H9 (cell line): Measurements from ENCODE around the gene SNX12. TPM values are rescaled to one million over a fixed set of nuclear protein-coding genes. Genes with fewer than 3 reads are reported as not detected.

Source experiments
- DNase-seq: peaks from one replicate; pipeline ENCODE4 v3.0.0-alpha.2; 2017
- H2AFZ ChIP-seq: one replicate; pipeline ENCODE4 v1.6.1; 2013; ENCODE audit warnings: mild to moderate bottlenecking, low read length, control low read depth, moderate library complexity
- H2AK5ac ChIP-seq: 2 replicates; pipeline ENCODE4 v1.6.1; 2013; ENCODE audit warnings: low read length, control low read depth, mixed read lengths; ENCODE audit not compliant: insufficient read length
- H2BK120ac ChIP-seq: one replicate; pipeline ENCODE4 v1.6.1; 2013; ENCODE audit warnings: low read depth, mild to moderate bottlenecking, low read length, control low read depth, inconsistent platforms; ENCODE audit not compliant: poor library complexity, severe bottlenecking
- H2BK12ac ChIP-seq: 2 replicates; pipeline ENCODE4 v1.6.1; 2013; ENCODE audit warnings: low read length, control low read depth, mixed read lengths, low read depth; ENCODE audit not compliant: insufficient read length
- H2BK15ac ChIP-seq: 2 replicates; pipeline ENCODE4 v1.6.1; 2013; ENCODE audit warnings: low read depth, low read length, control low read depth
- H2BK20ac ChIP-seq: one replicate; pipeline ENCODE4 v1.6.1; 2013; ENCODE audit warnings: low read depth, mild to moderate bottlenecking, low read length, control low read depth, inconsistent platforms; ENCODE audit not compliant: poor library complexity, severe bottlenecking
- H2BK5ac ChIP-seq: 2 replicates; pipeline ENCODE4 v1.6.1; 2013; ENCODE audit warnings: low read length, control low read depth, mixed read lengths; ENCODE audit not compliant: insufficient read length
- H3K14ac ChIP-seq: 2 replicates; pipeline ENCODE4 v1.6.1; 2013; ENCODE audit warnings: low read length, control low read depth; ENCODE audit not compliant: insufficient read depth
- H3K18ac ChIP-seq: 2 replicates; pipeline ENCODE4 v1.6.1; 2013; ENCODE audit warnings: low read depth, mild to moderate bottlenecking, mixed read lengths, low read length, control low read depth; ENCODE audit not compliant: insufficient read length
- H3K23ac ChIP-seq: 2 replicates; pipeline ENCODE4 v1.6.1; 2013; ENCODE audit warnings: low read length, control low read depth, mixed read lengths, low read depth; ENCODE audit not compliant: insufficient read length
- H3K23me2 ChIP-seq: 2 replicates; pipeline ENCODE4 v1.6.1; 2013; ENCODE audit warnings: low read depth, mild to moderate bottlenecking, mixed read lengths, low read length, control low read depth; ENCODE audit not compliant: insufficient read length, poor library complexity, severe bottlenecking
- H3K27ac ChIP-seq: 2 replicates; pipeline ENCODE4 v1.5.1; 2013; ENCODE audit warnings: low read length, control low read depth, mixed read lengths, low read depth; ENCODE audit not compliant: insufficient read length
- H3K27me3 ChIP-seq: 2 replicates; pipeline ENCODE4 v1.6.1; 2013; ENCODE audit warnings: low read length, control low read depth, inconsistent platforms; ENCODE audit not compliant: insufficient read depth
- H3K4ac ChIP-seq: 2 replicates; pipeline ENCODE4 v1.6.1; 2013; ENCODE audit warnings: low read depth, mild to moderate bottlenecking, control low read depth, inconsistent platforms, low read length, moderate library complexity
- H3K4me1 ChIP-seq: 2 replicates; pipeline ENCODE4 v1.6.1; 2013; ENCODE audit warnings: low read length, control low read depth, inconsistent platforms; ENCODE audit not compliant: insufficient read depth
- H3K4me2 ChIP-seq: 2 replicates; pipeline ENCODE4 v1.6.1; 2013; ENCODE audit warnings: low read length, control low read depth, mixed read lengths; ENCODE audit not compliant: insufficient read length, insufficient read depth
- H3K56ac ChIP-seq: 2 replicates; pipeline ENCODE4 v1.6.1; 2013; ENCODE audit warnings: low read depth, mild to moderate bottlenecking, mixed read lengths, low read length, control low read depth; ENCODE audit not compliant: insufficient read length
- H3K79me1 ChIP-seq: 2 replicates; pipeline ENCODE4 v1.6.1; 2013; ENCODE audit warnings: low read depth, mild to moderate bottlenecking, moderate library complexity, low read length, control low read depth, inconsistent platforms; ENCODE audit not compliant: insufficient read depth, poor library complexity, severe bottlenecking
- H3K79me2 ChIP-seq: 2 replicates; pipeline ENCODE4 v1.6.1; 2013; ENCODE audit warnings: low read length, control low read depth, inconsistent platforms; ENCODE audit not compliant: insufficient read depth
- H3K9ac ChIP-seq: 2 replicates; pipeline ENCODE4 v1.6.1; 2013; ENCODE audit warnings: low read length, control low read depth, mixed read lengths; ENCODE audit not compliant: insufficient read length; ENCODE audit errors: extremely low read depth
- H3K9me3 ChIP-seq: one replicate; pipeline ENCODE4 v1.6.1; 2013; ENCODE audit warnings: low read depth, low read length, inconsistent platforms; ENCODE audit not compliant: control insufficient read depth
- H3T11ph ChIP-seq: one replicate; pipeline ENCODE4 v1.6.1; 2013; ENCODE audit warnings: mild to moderate bottlenecking, low read length, control low read depth, inconsistent platforms
- H4K20me1 ChIP-seq: one replicate; pipeline ENCODE4 v1.6.1; 2013; ENCODE audit not compliant: control insufficient read depth, insufficient read length, insufficient read depth
- H4K5ac ChIP-seq: 2 replicates; pipeline ENCODE4 v1.6.1; 2013; ENCODE audit warnings: low read depth, mild to moderate bottlenecking, mixed read lengths, low read length, control low read depth; ENCODE audit not compliant: insufficient read length
- H4K8ac ChIP-seq: replicated peaks from 2 replicates; pipeline ENCODE4 v1.6.1; 2013; ENCODE audit warnings: low read length, control low read depth, mixed read lengths, low read depth; ENCODE audit not compliant: insufficient read length
- H4K91ac ChIP-seq: 2 replicates; pipeline ENCODE4 v1.6.1; 2013; ENCODE audit warnings: low read depth, mild to moderate bottlenecking, moderate library complexity, mixed read lengths, low read length, control low read depth; ENCODE audit not compliant: insufficient read length
- H3K27ac Mint-ChIP-seq, 3 experiments: 2 replicates in 2 of 3; 3 replicates in 1 of 3; pipeline ENCODE4 v1.8.0; 2020 to 2021; ENCODE audit warnings: mixed read lengths in 3 of 3, mild to moderate bottlenecking in 1 of 3, moderate library complexity in 1 of 3
- H3K27me3 Mint-ChIP-seq: 2 replicates; pipeline ENCODE4 v1.8.0; 2021; ENCODE audit warnings: low read depth, mild to moderate bottlenecking, moderate library complexity, mixed read lengths
- H3K36me3 Mint-ChIP-seq, 3 experiments: 2 replicates in 2 of 3; 3 replicates in 1 of 3; pipeline ENCODE4 v1.8.0; 2020 to 2021; ENCODE audit warnings: low read depth in 3 of 3, mixed read lengths in 3 of 3; ENCODE audit not compliant: insufficient read depth in 1 of 3
- H3K4me1 Mint-ChIP-seq, 2 experiments: 2 replicates each; pipeline ENCODE4 v1.8.0; 2020; ENCODE audit warnings: mixed read lengths in 2 of 2
- H3K4me3 Mint-ChIP-seq, 2 experiments: 2 replicates in 1 of 2; 3 replicates in 1 of 2; pipeline ENCODE4 v1.8.0; 2020 to 2021; ENCODE audit warnings: mild to moderate bottlenecking in 2 of 2, mixed read lengths in 2 of 2, moderate library complexity in 1 of 2
- H3K9me3 Mint-ChIP-seq, 2 experiments: 2 replicates in 1 of 2; 3 replicates in 1 of 2; pipeline ENCODE4 v1.8.0; 2020; ENCODE audit warnings: mild to moderate bottlenecking in 2 of 2, mixed read lengths in 2 of 2, moderate library complexity in 1 of 2
- CTCF ChIP-seq: fragments of 200-600 bp; sonication (generic); conservative IDR thresholded peaks from 3 replicates; pipeline ENCODE4 v1.8.0; 2021; ENCODE audit warnings: antibody characterized with exemption, mild to moderate bottlenecking
- WGBS: extraction: QIAGEN DNeasy Blood & Tissue Kit; methylation state at CpG from one replicate; pipeline ENCODE4 v1.1.7; 2013; ENCODE audit warnings: missing lambda C conversion rate, low lambda C conversion rate, mixed read lengths; ENCODE audit not compliant: insufficient read length; ENCODE audit errors: extremely low coverage; 5-methylcytosine and 5-hydroxymethylcytosine counted together
- total RNA-seq: library from RNA; stranded (reverse); gene quantifications from 2 replicates; pipeline ENCODE4 v1.2.1, GENCODE V29; 2021

SNX12 gene
- total RNA-seq, 1 experiment from 2014 or later, result 69.1 TPM

GRCh38 chrX:71099736-71100135 is 31.6 kb upstream of the SNX12 start:
- no peak for TF ChIP-seq CTCF
- Histone ChIP-seq H2BK120ac (no peak overlapping the region), H2AFZ (no peak overlapping the region), H3K23me2 (peaks cover 7% of the 10 kb centered on the region), H3K27me3 (no peaks in the 10 kb centered on the region; the same call in 1 of the 2 replicates), H3K14ac (no peak overlapping the region), H4K20me1 (no peaks in the 10 kb centered on the region), H2BK12ac (no peak overlapping the region), H3K9me3 (peaks cover 4% of the 10 kb centered on the region), H4K5ac (no peak overlapping the region), H3K23ac (no peak overlapping the region), H3K56ac (no peak overlapping the region), H3K4ac (no peak overlapping the region), H3K18ac (no peak overlapping the region), H3K79me1 (no peaks in the 10 kb centered on the region), H2BK20ac (no peak overlapping the region), H3K27ac (no peak overlapping the region), H4K91ac (no peak overlapping the region), H4K8ac (no peak overlapping the region), H3T11ph (no peak overlapping the region), H3K4me1 (peaks cover 8% of the 10 kb centered on the region; the same call in 1 of the 2 replicates), H2AK5ac (no peak overlapping the region), H3K9ac (no peak overlapping the region), H3K79me2 (no peaks in the 10 kb centered on the region), H2BK5ac (no peak overlapping the region), H2BK15ac (no peak overlapping the region), H3K4me2 (peak overlapping the region; percentile 35)
- peak overlapping the region in 1 of 3 experiments; percentile 89; a peak in 2 of 7 replicates for H3K27ac Mint-ChIP-seq
- no CpG with 5 or more reads among the region's 4 CpGs for WGBS
- DNase-seq, result peak; percentile 57
- H3K36me3 Mint-ChIP-seq, result peaks cover 0 to 12% (median 5%) of the 10 kb centered on the region in 3 experiments; a peak in 5 of 7 replicates
- peak overlapping the region; percentile 46 to 74 for H3K4me3 Mint-ChIP-seq
- peaks cover 54 to 67% of the 10 kb centered on the region in 2 experiments for H3K4me1 Mint-ChIP-seq
- peaks cover 50% of the 10 kb centered on the region for H3K27me3 Mint-ChIP-seq
- H3K9me3 Mint-ChIP-seq, result peaks cover 68 to 73% of the 10 kb centered on the region in 2 experiments
